ENCODE data around the gene SLC22A2. TPM values are rescaled to one million over a fixed set of nuclear protein-coding genes. Genes with fewer than 3 reads are reported as not detected.

SLC22A2 gene
- total RNA-seq, 1 donor from 2014 or later: not detected

DNA sequence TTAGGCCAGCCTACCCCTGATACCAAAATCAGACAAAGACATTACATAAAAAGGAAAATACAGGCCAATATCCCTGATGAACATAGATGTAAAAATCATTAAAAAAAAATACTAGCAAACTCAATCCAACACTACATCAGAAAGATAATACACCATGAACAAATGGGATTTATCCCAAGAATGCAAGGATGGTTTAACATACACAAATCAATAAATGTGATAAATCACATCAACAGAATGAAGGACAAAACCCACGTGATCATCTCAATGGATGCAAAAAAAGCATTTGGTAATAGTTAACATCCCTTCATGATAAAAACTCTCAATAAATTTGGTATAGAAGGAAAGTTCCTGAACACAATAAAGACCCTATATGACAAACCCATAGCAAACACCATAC lies 63.8 kb downstream of the SLC22A2 start:
- Histone ChIP-seq H3K9me3 (ENCODE audit: insufficient read depth, low read depth, low read length) (no peaks in the 10 kb centered on the region), H3K27ac (ENCODE audit: low read depth, low read length) (no peak overlapping the region), H4K20me1 (ENCODE audit: insufficient read depth, low read length) (no peaks in the 10 kb centered on the region), H3K4me2 (ENCODE audit: low read length) (no peak overlapping the region), H3K27me3 (ENCODE audit: insufficient read depth, low read length) (no peaks in the 10 kb centered on the region), H3K36me3 (ENCODE audit: insufficient read depth, low read length) (no peaks in the 10 kb centered on the region), H3K4me1 (ENCODE audit: insufficient read depth, low read length) (no peaks in the 10 kb centered on the region), H3K79me2 (ENCODE audit: insufficient read depth, low read length) (no peaks in the 10 kb centered on the region), H3K4me3 (ENCODE audit: insufficient read depth, low read depth, low read length) (no peak overlapping the region), H3K9ac (ENCODE audit: low read length) (no peak overlapping the region), H2AFZ (ENCODE audit: low read depth, low read length) (no peak overlapping the region)
- H3K36me3 Mint-ChIP-seq (ENCODE audit: low read depth, unreplicated experiment): no peaks in the 10 kb centered on the region
- no peaks in the 10 kb centered on the region for H3K27me3 Mint-ChIP-seq (ENCODE audit: low read depth, unreplicated experiment)
- TF ChIP-seq, protein P1, sequence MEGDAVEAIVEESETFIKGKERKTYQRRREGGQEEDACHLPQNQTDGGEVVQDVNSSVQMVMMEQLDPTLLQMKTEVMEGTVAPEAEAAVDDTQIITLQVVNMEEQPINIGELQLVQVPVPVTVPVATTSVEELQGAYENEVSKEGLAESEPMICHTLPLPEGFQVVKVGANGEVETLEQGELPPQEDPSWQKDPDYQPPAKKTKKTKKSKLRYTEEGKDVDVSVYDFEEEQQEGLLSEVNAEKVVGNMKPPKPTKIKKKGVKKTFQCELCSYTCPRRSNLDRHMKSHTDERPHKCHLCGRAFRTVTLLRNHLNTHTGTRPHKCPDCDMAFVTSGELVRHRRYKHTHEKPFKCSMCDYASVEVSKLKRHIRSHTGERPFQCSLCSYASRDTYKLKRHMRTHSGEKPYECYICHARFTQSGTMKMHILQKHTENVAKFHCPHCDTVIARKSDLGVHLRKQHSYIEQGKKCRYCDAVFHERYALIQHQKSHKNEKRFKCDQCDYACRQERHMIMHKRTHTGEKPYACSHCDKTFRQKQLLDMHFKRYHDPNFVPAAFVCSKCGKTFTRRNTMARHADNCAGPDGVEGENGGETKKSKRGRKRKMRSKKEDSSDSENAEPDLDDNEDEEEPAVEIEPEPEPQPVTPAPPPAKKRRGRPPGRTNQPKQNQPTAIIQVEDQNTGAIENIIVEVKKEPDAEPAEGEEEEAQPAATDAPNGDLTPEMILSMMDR (IDR thresholded peaks at IDR 0.05; ENCODE audit: insufficient read depth, low read depth, low read length): no peak
- TF ChIP-seq EZH2 (IDR thresholded peaks at IDR 0.05; ENCODE audit: insufficient read depth, low read length): no peak
- peaks cover 14% of the 10 kb centered on the region for H3K9me3 Mint-ChIP-seq (ENCODE audit: unreplicated experiment)
- FAIRE-seq (no peak), DNase-seq (ENCODE audit: low read depth) (no peak)
- no peak overlapping the region for H3K27ac Mint-ChIP-seq (ENCODE audit: unreplicated experiment)
- H3K4me1 Mint-ChIP-seq (ENCODE audit: low read depth, unreplicated experiment): peaks cover 8% of the 10 kb centered on the region
- H3K4me3 Mint-ChIP-seq (ENCODE audit: unreplicated experiment): no peak overlapping the region

DNA sequence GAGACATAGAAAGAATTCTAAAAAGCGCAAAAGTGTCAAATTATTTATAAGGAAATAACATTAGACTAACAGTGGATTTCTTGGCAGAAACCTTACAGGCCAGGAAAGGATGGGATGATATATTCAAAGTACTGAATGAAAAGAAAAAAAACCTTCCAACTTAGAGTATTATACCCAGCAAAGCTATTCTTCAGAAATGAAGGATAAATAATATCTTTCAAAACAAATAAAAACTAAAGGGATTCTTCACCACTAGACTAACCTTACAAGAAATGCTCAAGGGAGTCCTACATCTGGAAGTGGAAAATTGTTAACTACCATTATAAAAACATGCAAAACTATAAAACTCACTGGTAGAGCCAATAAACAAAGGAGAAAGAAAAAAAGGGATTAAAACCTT lies 65.8 kb downstream of the SLC22A2 start:
- no peaks in the 10 kb centered on the region for H3K4me1 ChIP-seq (ENCODE audit: insufficient read depth, low read length)
- H3K27ac ChIP-seq (ENCODE audit: low read depth, low read length): no peak overlapping the region
- no peaks in the 10 kb centered on the region for H3K36me3 ChIP-seq (ENCODE audit: insufficient read depth, low read length)
- Mint-ChIP-seq H3K27me3 (ENCODE audit: low read depth, unreplicated experiment) (no peaks in the 10 kb centered on the region), H3K4me1 (ENCODE audit: low read depth, unreplicated experiment) (no peaks in the 10 kb centered on the region), H3K4me3 (ENCODE audit: unreplicated experiment) (no peak overlapping the region), H3K36me3 (ENCODE audit: low read depth, unreplicated experiment) (no peaks in the 10 kb centered on the region), H3K27ac (ENCODE audit: unreplicated experiment) (no peak overlapping the region), H3K9me3 (ENCODE audit: unreplicated experiment) (peaks cover 14% of the 10 kb centered on the region)
- H3K9ac ChIP-seq (ENCODE audit: low read length): no peak overlapping the region
- H3K79me2 ChIP-seq (ENCODE audit: insufficient read depth, low read length): no peaks in the 10 kb centered on the region
- no peak overlapping the region for H2AFZ ChIP-seq (ENCODE audit: low read depth, low read length)
- no peak for TF ChIP-seq EZH2 (IDR thresholded peaks at IDR 0.05; ENCODE audit: insufficient read depth, low read length)
- TF ChIP-seq, protein P1 (IDR thresholded peaks at IDR 0.05; ENCODE audit: insufficient read depth, low read depth, low read length): no peak
- H3K27me3 ChIP-seq (ENCODE audit: insufficient read depth, low read length): no peaks in the 10 kb centered on the region
- no peak overlapping the region for H3K4me2 ChIP-seq (ENCODE audit: low read length)
- no peak for DNase-seq (ENCODE audit: low read depth)
- no peaks in the 10 kb centered on the region for H4K20me1 ChIP-seq (ENCODE audit: insufficient read depth, low read length)
- no peak overlapping the region for H3K4me3 ChIP-seq (ENCODE audit: insufficient read depth, low read depth, low read length)
- FAIRE-seq: no peak
- no peaks in the 10 kb centered on the region for H3K9me3 ChIP-seq (ENCODE audit: insufficient read depth, low read depth, low read length)

DNA sequence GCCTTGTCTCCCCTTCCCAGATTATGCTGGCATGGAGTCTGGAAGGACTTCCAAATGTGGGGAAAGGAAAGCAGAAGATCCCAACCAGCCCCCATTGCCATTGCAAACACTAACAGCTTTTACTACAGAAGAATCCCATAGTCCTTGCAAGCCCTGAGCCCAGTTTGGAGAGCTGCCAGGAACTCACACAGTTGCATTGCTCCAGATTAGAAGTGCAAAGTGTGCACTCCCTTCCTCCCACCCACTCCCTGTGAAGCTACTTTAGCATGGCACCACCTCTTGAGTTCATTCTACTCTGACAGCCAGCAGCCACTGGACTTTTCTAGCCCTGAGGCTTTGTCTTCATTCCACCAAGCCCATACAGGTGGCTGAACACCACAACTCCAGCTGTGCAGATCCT lies 67.6 kb downstream of the SLC22A2 start:
- Histone ChIP-seq H3K27ac (ENCODE audit: low read depth, low read length) (no peak overlapping the region), H3K27me3 (ENCODE audit: insufficient read depth, low read length) (no peaks in the 10 kb centered on the region), H3K9ac (ENCODE audit: low read length) (no peak overlapping the region), H3K79me2 (ENCODE audit: insufficient read depth, low read length) (no peaks in the 10 kb centered on the region), H3K9me3 (ENCODE audit: insufficient read depth, low read depth, low read length) (no peaks in the 10 kb centered on the region), H2AFZ (ENCODE audit: low read depth, low read length) (no peak overlapping the region), H3K4me2 (ENCODE audit: low read length) (no peak overlapping the region), H3K36me3 (ENCODE audit: insufficient read depth, low read length) (no peaks in the 10 kb centered on the region), H3K4me1 (ENCODE audit: insufficient read depth, low read length) (no peaks in the 10 kb centered on the region), H4K20me1 (ENCODE audit: insufficient read depth, low read length) (no peaks in the 10 kb centered on the region), H3K4me3 (ENCODE audit: insufficient read depth, low read depth, low read length) (no peak overlapping the region)
- Mint-ChIP-seq H3K36me3 (ENCODE audit: low read depth, unreplicated experiment) (no peaks in the 10 kb centered on the region), H3K4me1 (ENCODE audit: low read depth, unreplicated experiment) (no peaks in the 10 kb centered on the region), H3K27me3 (ENCODE audit: low read depth, unreplicated experiment) (no peaks in the 10 kb centered on the region), H3K27ac (ENCODE audit: unreplicated experiment) (no peak overlapping the region), H3K9me3 (ENCODE audit: unreplicated experiment) (peaks cover 14% of the 10 kb centered on the region), H3K4me3 (ENCODE audit: unreplicated experiment) (no peak overlapping the region)
- no peak for TF ChIP-seq EZH2 (IDR thresholded peaks at IDR 0.05; ENCODE audit: insufficient read depth, low read length)
- TF ChIP-seq, protein P1 (IDR thresholded peaks at IDR 0.05; ENCODE audit: insufficient read depth, low read depth, low read length): no peak
- no peak for FAIRE-seq
- no peak for DNase-seq (ENCODE audit: low read depth)

All from astrocyte (in vitro differentiated cells and primary cell).